GM21447 (cell line): Measurements from ENCODE around the gene KRT3.

Experiments
- ATAC-seq: cut with Tn5 transposase; IDR thresholded peaks from one replicate; pipeline ENCODE4 v1.9.1; 2021; ENCODE audit not compliant: unreplicated experiment

The KRT3 gene

GRCh38 chr12:52783563-52784316, 12.2 kb downstream of the KRT3 start:
- no peak for ATAC-seq

- ATAC-seq: no peak
These were observed 13.4 kb downstream of the KRT3 start for GRCh38 chr12:52782502-52782901.

- no peak for ATAC-seq
These were observed 14.4 kb downstream of the KRT3 start for GRCh38 chr12:52781399-52782082.

DNA sequence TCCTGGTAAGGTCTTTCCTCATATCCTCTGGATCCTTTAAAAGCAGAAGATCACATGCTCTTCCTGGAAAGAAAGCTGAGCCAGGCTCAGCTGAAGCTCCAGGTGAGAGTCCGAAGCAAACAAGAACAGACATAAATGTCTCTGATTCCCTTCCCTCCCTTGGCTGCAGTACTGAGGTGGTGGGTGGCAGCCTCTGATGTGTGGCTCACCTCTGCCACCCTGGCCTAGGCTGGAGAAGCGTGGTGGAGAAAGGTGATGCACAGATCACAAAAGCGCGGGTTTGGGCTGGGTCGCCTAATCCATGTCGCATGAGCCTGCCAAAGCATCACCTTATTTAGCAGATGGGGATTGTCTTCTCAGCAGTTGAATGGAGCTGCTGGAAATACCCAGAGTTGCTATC, 16.0 kb downstream of the KRT3 start:
- no peak for ATAC-seq

GRCh38 chr12:52778833-52779232, 17.1 kb downstream of the KRT3 start:
- ATAC-seq: no peak

- ATAC-seq: no peak
These were observed 18.4 kb downstream of the KRT3 start for GRCh38 chr12:52777566-52777965.

DNA sequence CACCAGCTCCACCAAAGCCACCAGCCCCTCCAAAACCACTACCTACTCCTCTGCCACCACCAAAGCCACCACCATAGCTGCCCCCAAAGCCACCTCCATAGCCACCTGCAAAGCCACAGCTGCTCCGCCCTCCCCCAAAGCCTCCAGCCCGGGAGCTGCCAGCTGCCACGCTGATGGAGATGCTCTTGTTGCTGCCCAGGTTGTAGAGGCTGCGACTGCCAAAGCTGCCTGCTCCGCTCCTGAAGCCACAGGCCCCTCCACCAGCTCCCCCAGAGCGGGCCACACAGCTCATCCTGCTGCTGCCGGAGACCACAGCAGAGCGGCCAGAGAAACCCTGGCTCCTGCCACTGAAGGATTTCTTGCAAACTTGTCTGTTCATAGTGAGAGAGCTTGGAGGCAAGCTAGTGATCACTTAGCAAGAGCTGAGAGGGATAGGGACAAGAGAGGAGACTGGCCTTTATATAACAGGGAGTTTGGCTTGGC, 19.0 kb downstream of the KRT3 start, which contains the start of gene KRT76:
Gene KRT76 (minus strand): TSS at position 433 of the 483 bp plus-strand sequence. CDS start 54 bp downstream, at position 379.
- ATAC-seq: no peak

- ATAC-seq: no peak
These were observed 19.5 kb downstream of the KRT3 start for GRCh38 chr12:52776435-52776834.

GRCh38 chr12:52774629-52775250, 21.2 kb downstream of the KRT3 start:
- ATAC-seq: no peak

DNA sequence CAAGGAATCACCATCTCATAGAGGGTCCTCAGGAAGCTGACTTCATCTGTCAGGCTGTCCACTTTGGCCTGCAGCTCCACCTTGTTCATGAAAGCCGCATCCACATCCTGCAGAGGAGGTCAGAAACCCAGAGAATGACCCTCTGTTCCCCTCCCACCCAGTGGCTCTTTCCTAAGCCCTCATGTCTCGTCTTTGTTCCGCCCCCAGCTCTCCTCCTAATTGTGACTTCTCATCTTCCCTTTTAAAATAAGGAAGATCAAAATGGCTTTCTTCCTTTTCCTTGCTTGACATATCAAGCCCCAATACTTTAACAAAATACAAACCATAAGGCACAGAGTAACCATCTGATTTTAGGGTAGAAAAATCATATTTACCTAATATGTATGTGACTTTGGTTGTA, 23.1 kb downstream of the KRT3 start:
- no peak for ATAC-seq

DNA sequence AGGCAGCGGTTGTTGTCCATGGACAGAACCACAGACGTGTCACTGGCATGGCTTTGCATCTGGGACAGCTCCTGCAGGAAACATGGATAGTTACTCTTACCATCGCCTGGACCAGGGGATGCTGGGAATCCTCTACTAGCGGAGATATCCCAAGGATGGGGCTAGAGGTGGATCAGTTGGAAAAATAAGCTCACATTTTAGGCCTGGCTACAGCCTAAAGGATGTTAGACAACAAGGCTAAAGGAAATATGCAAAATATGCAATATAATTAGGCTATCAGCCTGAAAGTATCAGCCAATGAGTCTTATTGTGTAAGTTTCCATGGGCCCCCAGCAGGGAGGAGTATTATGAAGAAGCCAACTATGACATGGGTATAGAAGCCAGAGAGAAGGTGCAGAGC, 23.7 kb downstream of the KRT3 start:
- ATAC-seq: no peak

DNA sequence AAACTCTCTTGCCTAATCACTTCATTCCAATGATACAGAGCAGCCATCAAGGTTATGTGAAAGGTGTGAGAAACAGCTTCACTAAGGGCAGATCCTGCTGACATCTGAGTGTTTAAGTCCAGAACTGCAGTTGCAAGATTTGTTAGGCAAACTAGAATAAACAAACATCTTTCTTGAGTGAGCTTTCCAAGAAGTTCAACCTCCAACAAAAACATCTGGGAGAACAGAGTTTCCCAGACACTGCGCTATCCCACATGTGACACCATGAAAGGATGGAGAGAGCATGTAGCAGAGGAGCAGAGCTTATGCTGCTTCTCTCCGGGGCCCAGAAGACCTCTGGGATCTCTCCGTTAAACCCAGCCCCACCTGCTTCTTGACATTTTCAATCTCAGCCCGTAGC, 24.4 kb downstream of the KRT3 start:
- no peak for ATAC-seq

- no peak for ATAC-seq
These were observed 24.8 kb downstream of the KRT3 start for GRCh38 chr12:52771088-52771487.

DNA sequence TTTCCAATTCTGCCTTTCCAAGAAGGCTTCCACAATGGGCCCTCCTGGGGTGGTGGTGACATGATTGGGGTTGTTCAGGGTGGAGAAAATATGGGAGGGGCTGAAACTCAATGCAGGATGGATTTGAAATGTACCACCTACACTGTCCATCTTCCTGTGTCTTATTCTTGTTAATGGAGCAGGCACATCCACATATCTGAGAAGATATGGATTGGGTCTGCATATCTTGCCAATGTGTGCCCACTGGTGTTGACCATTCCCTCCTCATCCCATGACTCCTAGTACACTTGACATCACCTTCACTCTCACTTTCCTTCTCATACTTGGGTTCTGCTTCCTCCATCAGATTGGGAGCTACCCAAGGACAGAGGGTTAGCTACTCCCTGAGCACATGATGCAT, 26.0 kb downstream of the KRT3 start:
- ATAC-seq: no peak

GRCh38 chr12:52769354-52769753, 26.6 kb downstream of the KRT3 start:
- no peak for ATAC-seq

DNA sequence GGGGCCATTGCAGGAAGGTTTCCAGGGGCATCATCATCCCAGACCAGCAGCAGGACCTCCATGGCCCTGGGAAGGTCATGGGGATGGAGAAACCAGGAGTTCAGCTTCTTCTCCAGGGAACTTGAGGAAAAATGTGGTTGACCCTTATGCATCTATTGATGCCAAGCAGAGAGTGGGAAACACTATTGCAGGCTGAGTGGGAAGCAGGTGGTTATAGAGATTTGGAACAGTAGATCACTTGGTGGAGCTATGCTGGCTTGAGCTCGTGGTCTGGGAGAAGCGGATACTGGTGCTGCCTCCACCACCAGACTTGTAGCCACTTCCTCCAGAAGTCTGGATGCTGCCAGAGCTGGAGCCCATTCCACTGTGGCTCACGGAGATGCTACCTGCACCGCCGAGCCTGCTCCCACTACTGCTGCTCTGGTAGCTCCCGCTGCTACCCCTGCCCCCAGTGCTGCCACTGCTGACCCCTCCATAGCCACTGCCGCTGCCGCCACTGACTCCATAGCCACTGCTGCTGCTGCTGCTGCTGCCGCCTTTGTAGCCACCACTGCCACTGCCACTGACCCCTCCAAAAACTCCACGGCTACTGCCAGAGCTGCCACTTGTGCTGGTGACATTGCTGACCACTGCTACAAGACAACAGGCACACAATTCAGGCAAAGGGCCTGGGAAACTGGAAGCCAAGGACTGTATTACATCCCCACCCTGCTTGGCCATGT, 27.3 kb downstream of the KRT3 start:
- ATAC-seq: no peak

DNA sequence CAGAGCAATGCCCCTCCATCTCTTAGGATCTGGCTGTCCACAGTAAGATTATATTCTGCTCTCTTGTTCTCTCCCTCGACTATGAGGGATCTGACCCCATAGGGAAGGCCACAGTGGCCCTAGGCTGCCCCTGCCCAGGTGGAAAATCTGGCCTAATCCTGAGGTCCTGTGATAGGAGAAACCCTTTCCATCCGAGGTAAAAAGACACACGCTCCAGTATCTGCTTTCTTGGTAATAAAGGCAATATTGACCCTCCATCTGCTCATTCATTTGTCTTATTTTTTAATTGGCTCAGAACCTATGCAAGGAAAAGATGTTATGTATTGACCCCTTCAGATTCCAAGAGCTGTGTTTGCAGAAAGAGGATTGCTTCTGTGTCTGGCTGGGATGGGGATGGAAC, 28.5 kb downstream of the KRT3 start:
- ATAC-seq: no peak

GRCh38 chr12:52767020-52767379, 28.9 kb downstream of the KRT3 start:
- ATAC-seq: no peak

GRCh38 chr12:52766351-52767019, 29.4 kb downstream of the KRT3 start:
- ATAC-seq: no peak

DNA sequence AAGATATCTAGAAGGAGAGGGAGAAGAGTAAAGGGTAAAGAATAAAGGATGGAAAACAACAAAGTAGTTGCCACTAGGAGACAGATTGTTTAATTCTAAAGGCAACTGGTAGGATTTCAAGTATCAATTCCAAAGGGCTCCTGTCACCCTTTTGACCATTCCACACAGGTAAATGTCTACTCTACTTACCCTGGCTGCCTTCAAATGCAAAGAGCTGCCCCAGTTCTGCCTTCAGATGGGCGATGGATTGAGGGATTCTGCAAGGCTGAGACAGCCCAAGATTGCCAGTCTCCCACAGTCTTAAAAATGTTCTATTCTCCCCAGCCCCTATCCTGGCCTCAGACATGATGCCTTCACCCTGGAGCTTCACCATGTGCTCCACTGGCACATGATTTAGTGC, 30.2 kb downstream of the KRT3 start:
- ATAC-seq: no peak

DNA sequence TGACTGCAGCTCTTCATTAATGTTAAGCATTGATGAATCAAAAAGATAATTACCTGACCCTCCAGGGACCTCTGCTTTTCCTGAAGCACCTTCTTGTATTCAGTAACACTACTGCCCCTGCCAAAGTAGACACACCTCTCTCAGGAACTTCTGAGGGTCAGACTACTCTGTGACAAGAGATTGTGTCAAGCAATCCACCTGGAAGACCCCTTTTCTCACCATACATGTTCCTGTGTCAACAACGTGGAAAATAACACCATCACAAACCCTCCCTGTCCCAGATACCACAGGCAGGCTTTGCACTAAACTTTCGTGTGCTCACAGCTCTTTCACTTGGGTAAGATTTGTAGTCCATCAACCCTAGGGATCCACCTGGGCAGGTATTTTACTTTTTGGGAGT, 31.9 kb downstream of the KRT3 start:
- ATAC-seq: no peak
